B cell (primary cell): Measurements from ENCODE around the gene RNF10. TPM values are rescaled to one million over a fixed set of nuclear protein-coding genes. Genes with fewer than 3 reads are reported as not detected.

ENCODE experiments used
- ATAC-seq: fragments of 200-7000 bp; cut with Tn5 transposase; one replicate; pipeline ENCODE4 v1.10.0; 2021; ENCODE audit warnings: low read depth, mild to moderate bottlenecking, moderate number of reproducible peaks, moderate library complexity
- CTCF ChIA-PET: fragments of 350-600 bp; sonication (Branson Sonifier 250); formaldehyde crosslinking; loops from one replicate; lab custom pipeline; 2021; ENCODE audit warnings: antibody characterized with exemption, inconsistent platforms; lab: Charles Lee
- POLR2A ChIA-PET: fragments of 350-600 bp; sonication (Branson Sonifier 250); formaldehyde crosslinking; loops from one replicate; lab custom pipeline; 2021; ENCODE audit warnings: antibody characterized with exemption; lab: Charles Lee
- DNase-seq: peaks from one replicate; pipeline ENCODE4 v3.0.0; 2013
- H2AFZ ChIP-seq: 2 replicates; pipeline ENCODE4 v1.6.1; 2012; ENCODE audit warnings: mild to moderate bottlenecking, low read depth, low read length; ENCODE audit not compliant: insufficient read depth, poor library complexity, severe bottlenecking
- H3K27ac ChIP-seq, 2 donors: 1 replicate in 1 of 2; 2 replicates in 1 of 2; pipeline ENCODE4 v1.5.1; 2012 to 2013; ENCODE audit warnings: low read length in 2 of 2, mild to moderate bottlenecking in 2 of 2, moderate library complexity in 1 of 2
- H3K27me3 ChIP-seq, 4 experiments: fragments of 200-600 bp in 1 of 4; sonication (generic) in 1 of 4; replicated peaks in 1 of 4; 1 replicate in 2 of 4; 2 replicates in 2 of 4; pipeline versions ENCODE4 v1.6.1 to v1.7.0; 2013 to 2016; ENCODE audit warnings: low read length in 3 of 4, mild to moderate bottlenecking in 2 of 4, mixed read lengths in 1 of 4, moderate library complexity in 1 of 4; ENCODE audit not compliant: insufficient read depth in 4 of 4, control insufficient read depth in 3 of 4; ENCODE audit errors: control extremely low read depth in 1 of 4
- H3K36me3 ChIP-seq, 2 experiments: replicated peaks in 1 of 2; 1 replicate in 1 of 2; 2 replicates in 1 of 2; pipeline versions ENCODE4 v1.6.1 to v1.7.1; 2013; ENCODE audit warnings: low read length in 1 of 2; ENCODE audit not compliant: insufficient read depth in 2 of 2, control insufficient read depth in 1 of 2; ENCODE audit errors: control extremely low read depth in 1 of 2, extremely low read depth in 1 of 2
- H3K4me1 ChIP-seq, 2 donors: fragments of 200-600 bp in 1 of 2; sonication (generic) in 1 of 2; 1 replicate in 1 of 2; 2 replicates in 1 of 2; pipeline versions ENCODE4 v1.5.1 to v1.6.1; 2013 to 2017; ENCODE audit warnings: low read length in 2 of 2; ENCODE audit not compliant: control insufficient read depth in 2 of 2, insufficient read depth in 2 of 2
- H3K4me2 ChIP-seq: replicated peaks from 2 replicates; pipeline ENCODE3; 2012; ENCODE audit warnings: mild to moderate bottlenecking, low read depth, low read length; ENCODE audit not compliant: poor library complexity, severe bottlenecking
- H3K4me3 ChIP-seq, 5 experiments: fragments of 200-600 bp in 1 of 5; sonication (generic) in 1 of 5; 1 replicate in 3 of 5; 2 replicates in 2 of 5; pipeline versions ENCODE4 v1.5.1 to v1.7.0; 2011 to 2016; ENCODE audit warnings: low read length in 4 of 5, mild to moderate bottlenecking in 4 of 5, low read depth in 2 of 5, control low read depth in 1 of 5, moderate library complexity in 1 of 5; ENCODE audit not compliant: insufficient read depth in 1 of 5; ENCODE audit errors: control extremely low read depth in 1 of 5, extremely low read depth in 1 of 5
- H3K79me2 ChIP-seq: fragments of 200-600 bp; sonication (generic); one replicate; pipeline ENCODE4 v1.6.0; 2016; ENCODE audit warnings: low read length; ENCODE audit not compliant: control insufficient read depth, insufficient read depth
- H3K9ac ChIP-seq: fragments of 200-600 bp; sonication (generic); 2 replicates; pipeline ENCODE4 v1.6.1; 2017; ENCODE audit warnings: mild to moderate bottlenecking, low read length, moderate library complexity
- H3K9me3 ChIP-seq, 3 donors: one replicate each; pipeline versions ENCODE4 v1.6.1 to v1.7.1; 2013; ENCODE audit warnings: low read length in 2 of 3; ENCODE audit not compliant: control insufficient read depth in 2 of 3, insufficient read depth in 1 of 3; ENCODE audit errors: control extremely low read depth in 1 of 3
- H4K20me1 ChIP-seq: 2 replicates; pipeline ENCODE4 v1.6.0; 2012; ENCODE audit warnings: mild to moderate bottlenecking, low read length; ENCODE audit not compliant: insufficient read depth, control insufficient read depth, poor library complexity, severe bottlenecking
- H3K27ac Mint-ChIP-seq: one replicate; pipeline ENCODE4 v1.8.0; 2021; ENCODE audit warnings: mixed read lengths
- H3K27me3 Mint-ChIP-seq: one replicate; pipeline ENCODE4 v1.8.0; 2021; ENCODE audit warnings: mixed read lengths
- H3K4me1 Mint-ChIP-seq: one replicate; pipeline ENCODE4 v1.8.0; 2021; ENCODE audit warnings: mixed read lengths
- H3K4me3 Mint-ChIP-seq: one replicate; pipeline ENCODE4 v1.8.0; 2021; ENCODE audit warnings: mixed read lengths
- H3K9me3 Mint-ChIP-seq: one replicate; pipeline ENCODE4 v1.8.0; 2022; ENCODE audit warnings: mixed read lengths; ENCODE audit not compliant: insufficient read depth
- EZH2 ChIP-seq: IDR thresholded peaks from 2 replicates; pipeline ENCODE4 v1.6.1; 2012; ENCODE audit warnings: borderline replicate concordance, low read depth, mild to moderate bottlenecking, moderate library complexity, low read length; ENCODE audit not compliant: insufficient read depth, poor library complexity, severe bottlenecking
- WGBS: methylation state at CpG from one replicate; pipeline ENCODE4 v1.1.5; 2013; ENCODE audit warnings: missing lambda C conversion rate; ENCODE audit not compliant: insufficient coverage; 5-methylcytosine and 5-hydroxymethylcytosine counted together
- intact Hi-C: fragments of 100-400 bp; cut with micrococcal nuclease; formaldehyde crosslinking; loops from one replicate; pipeline ENCODE4 v1.10.0; 2022
- polyA plus RNA-seq: library from polyadenylated mRNA; depleted of rRNA; stranded (reverse); fragments of >200 nt; gene quantifications from 2 replicates; pipeline ENCODE4 v1.2.3, GENCODE V29; 2012
- total RNA-seq, 2 donors: library from RNA; stranded (reverse); fragments of 120-200 nt in 1 of 2; gene quantifications; 1 replicate in 1 of 2; 2 replicates in 1 of 2; pipeline versions ENCODE4 v1.2.3 to v1.2.4, GENCODE V29; 2013 to 2022
- TF ChIP-seq, protein P1 (sequence below): fragments of 200-600 bp; IDR thresholded peaks from one replicate; pipeline ENCODE4 v1.8.0; 2022; ENCODE audit warnings: antibody characterized with exemption, mild to moderate bottlenecking

RNF10 gene
- total and polyA plus RNA-seq, 2 donors (not counting 1 experiment from before 2014, with no cell fraction given) = 163 to 236 TPM

DNA sequence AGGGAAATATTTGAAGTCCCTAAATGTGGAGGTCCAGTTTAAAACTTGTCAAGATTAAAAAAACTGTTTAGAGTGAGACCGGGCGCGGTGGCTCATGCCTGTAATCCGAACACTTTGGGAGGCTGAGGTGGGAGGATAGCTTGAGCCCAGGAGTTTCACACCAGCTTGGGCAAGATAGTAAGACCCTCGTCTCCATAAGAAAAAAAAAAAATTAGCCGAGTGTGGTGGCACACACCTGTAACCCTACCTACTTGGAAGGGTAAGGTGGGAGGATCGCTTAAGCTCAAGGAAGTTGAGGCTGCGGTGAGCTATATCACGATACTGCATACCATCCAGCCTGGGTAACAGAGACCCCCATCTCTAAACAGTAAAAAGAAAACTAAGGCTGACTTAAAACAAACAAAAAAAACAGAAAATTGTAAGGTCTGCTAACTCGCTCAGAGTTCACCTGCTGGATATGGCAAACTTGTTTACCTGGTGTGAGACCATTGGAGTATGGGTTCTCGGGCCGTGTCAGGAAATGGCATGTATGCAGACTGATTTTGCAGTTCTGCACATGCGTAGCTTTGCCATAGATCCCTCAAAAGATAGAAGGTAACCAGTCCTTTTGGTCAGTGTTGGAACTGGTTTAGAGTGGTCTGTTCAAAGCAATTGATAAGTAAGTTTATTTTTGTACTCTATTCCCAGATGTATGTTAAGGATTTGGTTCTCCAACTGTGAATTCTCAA, 2.1 kb downstream of the RNF10 start:
- ChIA-PET CTCF (interaction anchor here (1.2 to 1.8 kb wide), 3 partner anchors 45 to 113 kb away, joined by 3 to 5 read pairs (median 3); partner anchors contain the start of gene SRSF9), POLR2A (interaction anchor here (0.8 kb wide), 1 partner anchor 98 kb away, joined by 7 read pairs; the partner anchor contains the start of gene COX6A1)
- H3K9me3 ChIP-seq = no peaks in the 10 kb centered on the region
- peaks cover 76% of the 10 kb centered on the region for H3K79me2 ChIP-seq
- DNase-seq (no peak), ATAC-seq (no peak)
- no peaks in the 10 kb centered on the region for H3K27me3 ChIP-seq
- Mint-ChIP-seq H3K4me3 (peak overlapping the region; percentile 97), H3K4me1 (peaks cover 61% of the 10 kb centered on the region), H3K27ac (peak overlapping the region; percentile 79), H3K9me3 (no peaks in the 10 kb centered on the region), H3K27me3 (no peaks in the 10 kb centered on the region)
- intact Hi-C loops = no loop called here
- no peak overlapping the region for H2AFZ ChIP-seq
- H3K4me3 ChIP-seq = peak overlapping the region; percentile 1 to 93 (median 80)
- peaks cover 0 to 11% of the 10 kb centered on the region in 2 experiments for H3K36me3 ChIP-seq
- peak overlapping the region; percentile 90 for H3K9ac ChIP-seq
- TF ChIP-seq, protein P1, sequence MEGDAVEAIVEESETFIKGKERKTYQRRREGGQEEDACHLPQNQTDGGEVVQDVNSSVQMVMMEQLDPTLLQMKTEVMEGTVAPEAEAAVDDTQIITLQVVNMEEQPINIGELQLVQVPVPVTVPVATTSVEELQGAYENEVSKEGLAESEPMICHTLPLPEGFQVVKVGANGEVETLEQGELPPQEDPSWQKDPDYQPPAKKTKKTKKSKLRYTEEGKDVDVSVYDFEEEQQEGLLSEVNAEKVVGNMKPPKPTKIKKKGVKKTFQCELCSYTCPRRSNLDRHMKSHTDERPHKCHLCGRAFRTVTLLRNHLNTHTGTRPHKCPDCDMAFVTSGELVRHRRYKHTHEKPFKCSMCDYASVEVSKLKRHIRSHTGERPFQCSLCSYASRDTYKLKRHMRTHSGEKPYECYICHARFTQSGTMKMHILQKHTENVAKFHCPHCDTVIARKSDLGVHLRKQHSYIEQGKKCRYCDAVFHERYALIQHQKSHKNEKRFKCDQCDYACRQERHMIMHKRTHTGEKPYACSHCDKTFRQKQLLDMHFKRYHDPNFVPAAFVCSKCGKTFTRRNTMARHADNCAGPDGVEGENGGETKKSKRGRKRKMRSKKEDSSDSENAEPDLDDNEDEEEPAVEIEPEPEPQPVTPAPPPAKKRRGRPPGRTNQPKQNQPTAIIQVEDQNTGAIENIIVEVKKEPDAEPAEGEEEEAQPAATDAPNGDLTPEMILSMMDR = no peak
- no peak for TF ChIP-seq EZH2
- H4K20me1 ChIP-seq = peaks cover 68% of the 10 kb centered on the region
- peaks cover 44 to 53% of the 10 kb centered on the region in 2 donors for H3K4me1 ChIP-seq
- H3K4me2 ChIP-seq = peak overlapping the region; percentile 85
- H3K27ac ChIP-seq = peak overlapping the region in 1 of 2 donors; percentile 94
- 43% methylated on average over 4 of the region's 13 CpGs for WGBS

DNA sequence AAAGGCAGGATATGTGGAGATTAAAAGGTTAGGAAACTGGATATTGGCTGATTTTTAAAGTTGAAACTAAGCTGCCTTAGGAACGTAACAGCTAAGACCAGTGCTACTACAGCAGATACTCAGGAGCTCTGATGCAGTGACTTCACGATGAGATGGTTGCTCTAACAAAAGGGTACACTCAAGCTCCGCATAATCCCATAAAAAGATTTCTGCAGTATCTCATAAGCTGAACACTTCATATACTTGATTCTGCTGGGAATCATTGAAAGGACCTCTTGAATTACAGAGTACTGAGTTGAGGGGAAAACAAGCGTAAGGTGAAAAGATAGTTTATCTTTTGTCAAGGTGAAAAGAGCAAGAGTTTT, 3.7 kb downstream of the RNF10 start:
- ATAC-seq (no peak), DNase-seq (no peak)
- Histone ChIP-seq H2AFZ (no peak overlapping the region), H3K4me2 (peak overlapping the region; percentile 68), H4K20me1 (peaks cover 84% of the 10 kb centered on the region), H3K9ac (peak overlapping the region; percentile 56), H3K4me1 (peaks cover 44 to 53% of the 10 kb centered on the region in 2 donors), H3K4me3 (peak overlapping the region in 3 of 5 experiments; percentile 8 to 48 (median 44)), H3K79me2 (peaks cover 92% of the 10 kb centered on the region), H3K27ac (peak overlapping the region in 1 of 2 donors; percentile 76), H3K36me3 (peaks cover 0 to 21% of the 10 kb centered on the region in 2 experiments), H3K27me3 (no peaks in the 10 kb centered on the region), H3K9me3 (no peaks in the 10 kb centered on the region)
- ChIA-PET CTCF (interaction anchor here (0.6 to 1.5 kb wide), 3 partner anchors 42 to 621 kb away, joined by 3 to 10 read pairs (median 3); partner anchors contain the start of genes DYNLL1 and POP5), POLR2A (interaction anchor here (0.6 to 1.0 kb wide), 2 partner anchors 42 to 101 kb away, joined by 3 to 14 read pairs; partner anchors contain the start of gene DYNLL1)
- TF ChIP-seq, protein P1 = no peak
- H3K27ac Mint-ChIP-seq = peak overlapping the region; percentile 22
- H3K4me3 Mint-ChIP-seq = peak overlapping the region; percentile 97
- peaks cover 64% of the 10 kb centered on the region for H3K4me1 Mint-ChIP-seq
- intact Hi-C loops = no loop called here
- H3K27me3 Mint-ChIP-seq = no peaks in the 10 kb centered on the region
- WGBS = 57% methylated on average over 2 of the region's 4 CpGs
- H3K9me3 Mint-ChIP-seq = no peaks in the 10 kb centered on the region
